Brain microvascular endothelial cell (primary cell): ENCODE measurements around the gene NRXN3.
A peak's percentile ranks its signal among the peaks of the same experiment; 100 is the strongest.

Source experiments
- DNase-seq: peaks from one replicate; pipeline ENCODE4 v3.0.0-alpha.2; 2020
- H3K27ac ChIP-seq: fragments of 250-450 bp; sonication (Bioruptor Pico); 2 replicates; pipeline ENCODE4 v1.5.1; 2020; ENCODE audit warnings: mild to moderate bottlenecking, moderate library complexity
- H3K27me3 ChIP-seq: fragments of 250-450 bp; sonication (Bioruptor Pico); replicated peaks from 2 replicates; pipeline ENCODE4 v1.5.1; 2020; ENCODE audit warnings: mild to moderate bottlenecking
- H3K36me3 ChIP-seq: fragments of 250-450 bp; sonication (Bioruptor Pico); replicated peaks from 2 replicates; pipeline ENCODE4 v1.5.1; 2020; ENCODE audit warnings: mild to moderate bottlenecking
- H3K4me3 ChIP-seq: 2 replicates; pipeline ENCODE4 v1.5.1; 2011; ENCODE audit warnings: low read depth, mild to moderate bottlenecking, control low read depth, low read length, moderate library complexity
- CTCF ChIP-seq: IDR thresholded peaks from 2 replicates; pipeline ENCODE4 v1.5.1; 2011; ENCODE audit warnings: low read depth, mild to moderate bottlenecking, moderate library complexity, low read length, control low read depth, inconsistent platforms; ENCODE audit errors: missing control alignments
- in situ Hi-C: cut with HindIII; loops from 2 replicates; pipeline ENCODE4 v1.10.0; 2017; ENCODE audit warnings: low sequenced_read_pairs, low pct_ligation_motif_present

NRXN3 gene

GRCh38 chr14:79586989-79587598 is 1416.9 kb downstream of the NRXN3 start:
- H3K4me3 ChIP-seq, result no peak overlapping the region
- peak overlapping the region; percentile 93 for H3K27ac ChIP-seq
- TF ChIP-seq CTCF, result peak; percentile 8
- H3K36me3 ChIP-seq, result no peaks in the 10 kb centered on the region
- in situ Hi-C loops, result no loop called here
- H3K27me3 ChIP-seq, result no peaks in the 10 kb centered on the region
- no peak for DNase-seq

- H3K36me3 ChIP-seq, result no peaks in the 10 kb centered on the region
- no peak overlapping the region for H3K4me3 ChIP-seq
- in situ Hi-C loops, result no loop called here
- no peak for DNase-seq
- no peaks in the 10 kb centered on the region for H3K27me3 ChIP-seq
- no peak overlapping the region for H3K27ac ChIP-seq
- TF ChIP-seq CTCF, result no peak
These were observed 1417.7 kb downstream of the NRXN3 start for GRCh38 chr14:79587875-79588274.

- Histone ChIP-seq H3K36me3 (no peaks in the 10 kb centered on the region), H3K27me3 (no peaks in the 10 kb centered on the region), H3K27ac (no peak overlapping the region), H3K4me3 (no peak overlapping the region)
- in situ Hi-C loops, result no loop called here
- no peak for TF ChIP-seq CTCF
- DNase-seq, result no peak
These were observed 1418.2 kb downstream of the NRXN3 start for GRCh38 chr14:79588398-79588797.

- peak; percentile 95 for DNase-seq
- Histone ChIP-seq H3K36me3 (no peaks in the 10 kb centered on the region), H3K4me3 (no peak overlapping the region), H3K27me3 (no peaks in the 10 kb centered on the region), H3K27ac (peak overlapping the region; percentile 85)
- in situ Hi-C loops, result no loop called here
- TF ChIP-seq CTCF, result no peak
These were observed 1426.4 kb downstream of the NRXN3 start for GRCh38 chr14:79596551-79596950.

GRCh38 chr14:79597566-79597965 is 1427.4 kb downstream of the NRXN3 start:
- in situ Hi-C loops, result no loop called here
- DNase-seq, result no peak
- no peak overlapping the region for H3K4me3 ChIP-seq
- no peak for TF ChIP-seq CTCF
- no peaks in the 10 kb centered on the region for H3K27me3 ChIP-seq
- no peaks in the 10 kb centered on the region for H3K36me3 ChIP-seq
- peak overlapping the region; percentile 85 for H3K27ac ChIP-seq

GRCh38 chr14:79598339-79598738 is 1428.2 kb downstream of the NRXN3 start:
- no peak overlapping the region for H3K4me3 ChIP-seq
- peak overlapping the region; percentile 85 for H3K27ac ChIP-seq
- in situ Hi-C loops, result no loop called here
- no peak for TF ChIP-seq CTCF
- DNase-seq, result peak; percentile 80
- no peaks in the 10 kb centered on the region for H3K27me3 ChIP-seq
- no peaks in the 10 kb centered on the region for H3K36me3 ChIP-seq
